ENCODE measurements around the gene SELENOV. TPM values are rescaled to one million over a fixed set of nuclear protein-coding genes. Genes with fewer than 3 reads are reported as not detected.

SELENOV gene
- total RNA-seq, 8 experiments from 2014 or later = 0.27 to 1.9 (median 0.58) TPM; not detected in 2

DNA sequence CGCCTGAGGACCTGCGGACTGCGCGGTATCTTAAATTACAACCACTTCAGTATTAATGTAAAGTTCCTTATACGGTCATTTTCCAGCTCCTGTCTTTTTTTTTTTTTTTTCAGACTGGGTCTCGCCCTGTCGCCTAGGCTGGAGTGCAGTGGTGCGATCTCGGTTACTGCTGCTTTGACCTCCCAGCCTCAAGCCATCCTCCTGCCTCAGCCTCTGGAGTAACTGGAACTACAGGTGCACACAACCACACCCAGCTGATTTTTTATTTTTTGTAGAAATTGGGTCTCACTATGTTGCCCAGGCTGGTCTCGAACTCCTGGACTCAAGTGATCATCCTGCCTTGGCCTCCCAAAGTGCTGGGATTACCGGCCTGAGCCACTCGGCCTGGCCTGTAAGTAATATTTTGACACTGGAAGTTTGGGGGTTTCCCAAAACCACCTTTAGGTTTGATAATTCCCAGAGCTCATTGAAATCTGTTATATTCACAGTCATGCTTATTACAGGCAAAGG is 18.1 kb downstream of the SELENOV start:
- Histone ChIP-seq H3K27ac (no peak overlapping the region), H3K4me3 (peak overlapping the region in 4 of 5 donors; percentile 57 to 93 (median 89)), H3K4me1 (replicated peaks in 1 of 2) (peaks cover 5 to 6% of the 10 kb centered on the region in 2 donors)
- WGBS, 10 experiments = 0 to 44% (median 25%) methylated on average over 1 to 8 of the region's 12 CpGs; no CpG with 5 or more reads in 1 of the 10 experiments
- peak in 4 of 8 experiments; percentile 15 to 17 (median 16) for ATAC-seq (replicated peaks in 6 of 8)
- in situ Hi-C loops (cut with MboI; ENCODE audit: low pct_unique_long_range_greater_than_20kb in 2 of 9, low sequenced_read_pairs in 9 of 9, unreplicated experiment in 9 of 9) = loop anchor here in 1 of 9 experiments (25.0 kb wide), 1 partner anchor 304 kb away; the partner anchor contains the start of genes DYRK1B and FBL

GRCh38 chr19:39533791-39534190 is 18.9 kb downstream of the SELENOV start:
- Histone ChIP-seq H3K4me3 (no peak overlapping the region), H3K27ac (no peak overlapping the region), H3K4me1 (replicated peaks in 1 of 2) (peaks cover 9 to 10% of the 10 kb centered on the region in 2 donors)
- in situ Hi-C loops (cut with MboI; ENCODE audit: low pct_unique_long_range_greater_than_20kb in 2 of 9, low sequenced_read_pairs in 9 of 9, unreplicated experiment in 9 of 9) = loop anchor here in 1 of 9 experiments (25.0 kb wide), 1 partner anchor 304 kb away; the partner anchor contains the start of genes DYRK1B and FBL
- WGBS, 10 experiments = 17 to 80% (median 47%) methylated on average over 1 to 3 of the region's 3 CpGs; no CpG with 5 or more reads in 2 of the 10 experiments
- no peak for ATAC-seq (replicated peaks in 6 of 8)

GRCh38 chr19:39539165-39539517 is 24.2 kb downstream of the SELENOV start:
- Histone ChIP-seq H3K4me3 (peak overlapping the region; percentile 76 to 99 (median 95)), H3K27ac (peak overlapping the region; percentile 87 to 95), H3K4me1 (replicated peaks in 1 of 2) (peaks cover 6 to 18% of the 10 kb centered on the region in 2 donors)
- in situ Hi-C loops (cut with MboI; ENCODE audit: low pct_unique_long_range_greater_than_20kb in 2 of 9, low sequenced_read_pairs in 9 of 9, unreplicated experiment in 9 of 9) = loop anchor here in 1 of 9 experiments (25.0 kb wide), 1 partner anchor 298 kb away; the partner anchor contains the start of genes DYRK1B and FBL
- 0 to 36% (median 0%) methylated on average over 2 to 8 of the region's 10 CpGs; no CpG with 5 or more reads in 1 of the 10 experiments for WGBS, 10 experiments
- ATAC-seq (replicated peaks in 6 of 8) = peak in 2 of 8 experiments; percentile 6 to 10

GRCh38 chr19:39539518-39540332 is 24.8 kb downstream of the SELENOV start, which contains the start of gene EID2:
Gene EID2, minus strand, starts transcription at chr19:39540161. Its CDS starts 82 bp downstream, at chr19:39540079.
- in situ Hi-C loops (cut with MboI; ENCODE audit: low pct_unique_long_range_greater_than_20kb in 2 of 9, low sequenced_read_pairs in 9 of 9, unreplicated experiment in 9 of 9) = loop anchor here in 1 of 9 experiments (25.0 kb wide), 1 partner anchor 298 kb away; the partner anchor contains the start of genes DYRK1B and FBL
- peak within 1 kb of the TSS; percentile 76 to 99 (median 95) for H3K4me3 ChIP-seq
- peaks cover 6 to 18% of the 10 kb centered on the region in 2 donors for H3K4me1 ChIP-seq (replicated peaks in 1 of 2)
- peak within 1 kb of the TSS; percentile 87 to 95 for H3K27ac ChIP-seq
- ATAC-seq (replicated peaks in 6 of 8) = peak; percentile 92 to 97 (median 96)
- 0 to 3% (median 0%) methylated on average over 1 to 35 of the region's 84 CpGs; no CpG with 5 or more reads in 3 of the 10 experiments for WGBS, 10 experiments

GRCh38 chr19:39540333-39540673 is 25.4 kb downstream of the SELENOV start:
- in situ Hi-C loops (cut with MboI; ENCODE audit: low pct_unique_long_range_greater_than_20kb in 2 of 9, low sequenced_read_pairs in 9 of 9, unreplicated experiment in 9 of 9) = loop anchor here in 1 of 9 experiments (25.0 kb wide), 1 partner anchor 297 kb away; the partner anchor contains the start of genes DYRK1B and FBL
- H3K4me1 ChIP-seq (replicated peaks in 1 of 2) = peaks cover 6 to 18% of the 10 kb centered on the region in 2 donors
- ATAC-seq (replicated peaks in 6 of 8) = peak in 1 of 8 experiments; percentile 3
- WGBS, 10 experiments = 0 to 46% (median 8%) methylated on average over 2 to 10 of the region's 10 CpGs
- H3K27ac ChIP-seq = no peak overlapping the region
- peak overlapping the region in 3 of 5 donors; percentile 95 to 99 (median 98) for H3K4me3 ChIP-seq

GRCh38 chr19:39542206-39542605 is 27.3 kb downstream of the SELENOV start:
- no peak overlapping the region for H3K4me3 ChIP-seq
- ATAC-seq (replicated peaks in 6 of 8) = peak in 3 of 8 experiments; percentile 11 to 14 (median 14)

DNA sequence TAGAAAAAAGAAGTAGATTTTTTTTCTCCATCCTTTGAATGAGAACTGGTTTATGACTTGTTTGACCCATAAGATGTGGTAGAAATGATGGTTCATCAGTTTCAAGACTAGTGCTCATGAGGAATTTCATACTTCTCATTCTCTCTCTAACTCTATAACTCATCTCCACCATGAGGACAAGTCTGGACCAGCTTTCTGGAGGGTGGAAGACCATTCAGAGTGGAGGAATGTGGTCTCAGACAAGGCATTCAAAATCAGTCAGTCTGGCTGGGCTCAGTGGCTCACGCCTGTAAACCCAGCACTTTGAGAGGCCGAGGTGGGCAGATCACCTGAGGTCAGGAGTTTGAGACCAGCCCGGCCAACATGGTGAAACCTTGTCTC is 28.5 kb downstream of the SELENOV start:
- no peak for ATAC-seq (replicated peaks in 6 of 8)
- in situ Hi-C loops (cut with MboI; ENCODE audit: low pct_unique_long_range_greater_than_20kb in 2 of 9, low sequenced_read_pairs in 9 of 9, unreplicated experiment in 9 of 9) = loop anchor here in 1 of 9 experiments (25.0 kb wide), 1 partner anchor 294 kb away; the partner anchor contains the start of genes DYRK1B and FBL
- Histone ChIP-seq H3K4me3 (no peak overlapping the region), H3K4me1 (replicated peaks in 1 of 2) (peaks cover 3 to 15% of the 10 kb centered on the region in 2 donors), H3K27ac (no peak overlapping the region)
- 20 to 92% (median 68%) methylated on average over 1 to 3 of the region's 3 CpGs; no CpG with 5 or more reads in 6 of the 10 experiments for WGBS, 10 experiments

More at GRCh38 chr19:39542206-39542605, 27.3 kb downstream of the SELENOV start:
- no peak overlapping the region for H3K27ac ChIP-seq
- 0 to 75% (median 26%) methylated on average over 1 to 2 of the region's 2 CpGs; no CpG with 5 or more reads in 2 of the 10 experiments for WGBS, 10 experiments
- peaks cover 6 to 18% of the 10 kb centered on the region in 2 donors for H3K4me1 ChIP-seq (replicated peaks in 1 of 2)
- in situ Hi-C loops (cut with MboI; ENCODE audit: low pct_unique_long_range_greater_than_20kb in 2 of 9, low sequenced_read_pairs in 9 of 9, unreplicated experiment in 9 of 9) = loop anchor here in 1 of 9 experiments (25.0 kb wide), 1 partner anchor 295 kb away; the partner anchor contains the start of genes DYRK1B and FBL

DNA sequence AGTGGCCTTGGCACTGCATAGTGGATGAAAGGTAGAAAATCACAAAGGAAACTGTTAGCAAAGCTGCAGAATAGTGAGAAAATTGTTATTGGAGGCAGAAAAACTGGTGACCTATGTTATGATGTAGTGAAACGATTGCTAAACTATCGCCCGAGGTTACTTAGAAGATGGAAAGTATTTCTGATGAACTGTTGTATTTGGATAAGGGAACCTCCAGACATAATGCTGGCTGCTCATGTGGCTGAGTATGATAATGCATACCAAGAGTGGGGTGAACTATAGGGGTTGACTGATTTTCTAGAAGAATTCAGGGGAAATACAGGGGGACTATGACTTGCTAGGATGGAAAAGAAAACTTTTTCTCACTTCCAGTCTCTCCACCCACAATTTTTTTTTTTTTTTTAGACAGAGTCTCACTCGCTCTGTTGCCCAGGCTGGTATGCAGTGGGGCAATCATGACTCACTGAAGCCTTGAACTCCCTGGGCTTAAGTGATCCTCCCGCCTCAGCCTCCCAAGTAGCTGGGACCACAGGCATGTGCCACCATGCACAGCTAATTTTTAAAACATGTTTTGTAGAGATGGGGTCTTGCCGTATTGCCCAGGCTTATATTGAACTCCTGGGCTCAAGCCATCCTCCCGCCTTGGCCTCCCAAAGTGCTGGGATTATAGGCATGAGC is 29.4 kb downstream of the SELENOV start:
- 52 to 100% (median 85%) methylated on average over 1 to 6 of the region's 7 CpGs; no CpG with 5 or more reads in 1 of the 10 experiments for WGBS, 10 experiments
- Histone ChIP-seq H3K4me3 (no peak overlapping the region), H3K4me1 (replicated peaks in 1 of 2) (peaks cover 2 to 14% of the 10 kb centered on the region in 2 donors), H3K27ac (no peak overlapping the region)
- in situ Hi-C loops (cut with MboI; ENCODE audit: low pct_unique_long_range_greater_than_20kb in 2 of 9, low sequenced_read_pairs in 9 of 9, unreplicated experiment in 9 of 9) = loop anchor here in 1 of 9 experiments (25.0 kb wide), 1 partner anchor 293 kb away; the partner anchor contains the start of genes DYRK1B and FBL
- no peak for ATAC-seq (replicated peaks in 6 of 8)

- in situ Hi-C loops (cut with MboI; ENCODE audit: low pct_unique_long_range_greater_than_20kb in 2 of 9, low sequenced_read_pairs in 9 of 9, unreplicated experiment in 9 of 9) = loop anchor here in 1 of 9 experiments (25.0 kb wide), 1 partner anchor 292 kb away; the partner anchor contains the start of genes DYRK1B and FBL
- H3K4me1 ChIP-seq (replicated peaks in 1 of 2) = peaks cover 2 to 14% of the 10 kb centered on the region in 2 donors
- H3K4me3 ChIP-seq = no peak overlapping the region
- no peak overlapping the region for H3K27ac ChIP-seq
- ATAC-seq (replicated peaks in 6 of 8) = no peak
- WGBS, 10 experiments = 11 to 88% (median 50%) methylated on average over 1 of the region's 1 CpG; no CpG with 5 or more reads in 1 of the 10 experiments
Observed at GRCh38 chr19:39544911-39545310, 30.0 kb downstream of the SELENOV start.

GRCh38 chr19:39546599-39546998 is 31.7 kb downstream of the SELENOV start:
- ATAC-seq (replicated peaks in 6 of 8) = peak in 7 of 8 experiments; percentile 29 to 96 (median 74)
- 9 to 54% (median 27%) methylated on average over 2 to 8 of the region's 8 CpGs; no CpG with 5 or more reads in 1 of the 10 experiments for whole genome bisulfite sequencing, 10 experiments
- H3K27ac ChIP-seq = no peak overlapping the region
- no peak overlapping the region for H3K4me3 ChIP-seq
- peaks cover 2 to 9% of the 10 kb centered on the region in 2 donors for H3K4me1 ChIP-seq (replicated peaks in 1 of 2)
- in situ Hi-C loops (cut with MboI; ENCODE audit: low pct_unique_long_range_greater_than_20kb in 2 of 9, low sequenced_read_pairs in 9 of 9, unreplicated experiment in 9 of 9) = loop anchor here in 1 of 9 experiments (25.0 kb wide), 1 partner anchor 291 kb away; the partner anchor contains the start of genes DYRK1B and FBL

- WGBS, 10 experiments = 20 to 88% (median 58%) methylated on average over 2 to 5 of the region's 5 CpGs; no CpG with 5 or more reads in 1 of the 10 experiments
- no peak overlapping the region for H3K27ac ChIP-seq
- H3K4me1 ChIP-seq (replicated peaks in 1 of 2) = no peaks in the 10 kb centered on the region
- in situ Hi-C loops (cut with MboI; ENCODE audit: low pct_unique_long_range_greater_than_20kb in 2 of 9, low sequenced_read_pairs in 9 of 9, unreplicated experiment in 9 of 9) = loop anchor here in 3 of 9 experiments (25.0 kb wide), 1 partner anchor 112 kb away; the partner anchor contains the start of gene LGALS16 (in 3 of the 3)
- no peak overlapping the region for H3K4me3 ChIP-seq
- ATAC-seq (replicated peaks in 6 of 8) = no peak
Observed at GRCh38 chr19:39550197-39550596, 35.3 kb downstream of the SELENOV start.

All from motor neuron (in vitro differentiated cells).